Activated CD8-positive, alpha-beta memory T cell treated with anti-CD3 and anti-CD28 coated beads, Interleukin-2, amount 50 U/mL, for 48 hours (primary cell): ENCODE data around the gene MAP2K5.
"Not testable (repeated sequence)": the region's sequence is repeated elsewhere in the genome, so short reads cannot be mapped to it uniquely, and the experiment has no call there.

ENCODE experiments used
- DNase-seq: peaks from one replicate; pipeline ENCODE4 v3.0.0-alpha.2; 2020

The MAP2K5 gene

DNA sequence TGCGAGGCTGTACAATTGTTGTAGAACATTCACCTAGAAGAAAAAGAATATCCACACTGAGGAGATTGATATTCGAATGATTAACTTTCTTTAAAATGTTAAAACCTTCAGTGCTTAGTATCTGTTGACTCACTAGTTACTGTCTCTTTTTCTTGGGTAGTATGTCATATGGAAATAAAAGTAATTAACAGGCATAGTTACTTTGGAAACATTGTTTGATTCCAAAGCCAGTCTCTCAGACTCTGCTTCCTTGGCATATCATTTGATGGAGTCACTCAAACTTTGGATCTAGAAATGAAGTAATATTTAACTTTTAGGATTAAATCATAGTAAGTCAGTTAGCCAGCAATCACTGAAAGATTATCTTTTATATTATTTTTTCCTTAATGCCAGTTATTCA lies 63.4 kb downstream of the MAP2K5 start:
- no peak for DNase-seq

DNA sequence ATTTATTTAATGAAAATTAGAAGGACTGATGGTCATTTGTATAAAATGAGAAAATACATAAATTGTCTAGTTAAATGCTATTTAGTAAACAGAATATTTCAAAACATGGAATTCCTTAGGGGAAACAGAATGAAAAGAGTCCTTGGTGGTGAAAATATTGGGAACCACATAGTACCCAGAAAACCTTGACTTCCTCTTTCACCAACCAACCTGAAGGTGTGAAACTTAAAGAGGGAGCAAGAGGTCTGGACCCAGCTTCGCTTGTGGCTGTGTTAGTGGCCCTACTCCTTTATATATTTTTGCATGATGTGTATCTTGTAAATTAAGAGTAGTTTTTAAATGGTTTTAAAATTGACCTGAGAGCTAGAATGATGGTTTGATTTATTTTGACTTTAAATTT lies 64.2 kb downstream of the MAP2K5 start:
- no peak for DNase-seq

DNA sequence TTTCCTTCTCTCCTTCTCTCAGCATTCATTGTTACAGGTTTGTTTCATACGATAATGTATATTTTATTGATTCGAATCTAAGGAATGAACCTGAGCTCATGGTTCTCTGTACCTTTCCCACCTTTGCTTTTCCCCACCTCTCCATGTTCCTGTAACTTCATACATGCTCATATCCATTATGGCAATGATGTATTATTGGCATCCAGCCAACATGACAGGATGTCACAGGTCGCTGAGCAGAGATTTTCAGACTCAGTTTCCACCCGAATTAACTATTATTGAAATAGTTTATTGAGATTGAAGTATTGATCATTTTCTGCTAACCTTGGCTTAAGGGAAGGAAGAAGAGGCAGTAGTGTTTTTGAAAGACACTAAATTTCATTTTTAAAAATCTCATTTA lies 64.8 kb downstream of the MAP2K5 start:
- no peak for DNase-seq

DNA sequence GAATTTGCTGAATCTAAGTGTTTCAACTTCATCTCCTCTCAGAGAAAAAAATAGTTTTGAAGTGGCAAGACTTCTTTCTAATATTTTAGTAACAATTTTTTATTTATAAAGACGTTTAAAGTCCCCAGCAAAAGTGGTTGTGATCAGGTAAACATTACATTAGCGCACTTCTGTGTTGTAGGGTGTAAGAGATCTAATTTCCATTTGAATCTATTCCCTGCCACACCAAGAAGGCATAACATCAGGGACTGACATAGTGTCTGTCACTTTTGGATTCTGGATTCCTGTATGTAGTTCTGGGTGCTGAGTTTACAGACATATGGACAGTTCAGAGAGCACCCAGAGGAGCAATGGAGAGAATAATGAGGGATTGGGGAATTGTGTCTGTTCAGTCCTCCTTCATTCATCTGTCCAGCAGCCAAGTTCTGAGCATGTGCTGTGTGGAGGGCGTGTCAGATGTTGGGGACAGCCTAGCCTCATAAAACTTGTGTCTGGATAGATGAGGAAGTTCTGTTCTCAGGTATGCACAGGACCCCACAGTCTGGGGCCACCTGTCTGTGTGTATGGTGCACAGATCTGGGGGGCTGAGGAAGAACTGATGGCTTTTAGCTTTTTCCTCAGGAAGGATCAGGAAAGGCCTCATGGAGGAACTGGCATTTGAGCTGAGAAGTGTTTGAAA lies 65.6 kb downstream of the MAP2K5 start:
- no peak for DNase-seq

DNA sequence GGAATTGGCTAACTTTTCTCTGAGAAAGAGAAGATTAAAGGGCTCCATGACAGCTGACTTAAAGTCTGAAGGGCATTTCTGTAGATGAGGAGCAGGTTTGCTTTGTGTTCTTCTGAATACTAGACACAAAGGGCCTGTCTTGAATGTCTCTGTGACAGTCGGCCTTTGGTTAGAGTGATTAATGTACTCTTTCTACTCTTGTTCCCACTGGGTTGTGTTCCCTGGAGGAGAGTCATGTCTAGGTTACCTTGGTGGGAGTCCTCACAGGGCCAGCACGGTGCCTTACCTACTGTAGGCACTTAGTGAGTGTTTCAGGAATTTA lies 66.1 kb downstream of the MAP2K5 start:
- no peak for DNase-seq

DNA sequence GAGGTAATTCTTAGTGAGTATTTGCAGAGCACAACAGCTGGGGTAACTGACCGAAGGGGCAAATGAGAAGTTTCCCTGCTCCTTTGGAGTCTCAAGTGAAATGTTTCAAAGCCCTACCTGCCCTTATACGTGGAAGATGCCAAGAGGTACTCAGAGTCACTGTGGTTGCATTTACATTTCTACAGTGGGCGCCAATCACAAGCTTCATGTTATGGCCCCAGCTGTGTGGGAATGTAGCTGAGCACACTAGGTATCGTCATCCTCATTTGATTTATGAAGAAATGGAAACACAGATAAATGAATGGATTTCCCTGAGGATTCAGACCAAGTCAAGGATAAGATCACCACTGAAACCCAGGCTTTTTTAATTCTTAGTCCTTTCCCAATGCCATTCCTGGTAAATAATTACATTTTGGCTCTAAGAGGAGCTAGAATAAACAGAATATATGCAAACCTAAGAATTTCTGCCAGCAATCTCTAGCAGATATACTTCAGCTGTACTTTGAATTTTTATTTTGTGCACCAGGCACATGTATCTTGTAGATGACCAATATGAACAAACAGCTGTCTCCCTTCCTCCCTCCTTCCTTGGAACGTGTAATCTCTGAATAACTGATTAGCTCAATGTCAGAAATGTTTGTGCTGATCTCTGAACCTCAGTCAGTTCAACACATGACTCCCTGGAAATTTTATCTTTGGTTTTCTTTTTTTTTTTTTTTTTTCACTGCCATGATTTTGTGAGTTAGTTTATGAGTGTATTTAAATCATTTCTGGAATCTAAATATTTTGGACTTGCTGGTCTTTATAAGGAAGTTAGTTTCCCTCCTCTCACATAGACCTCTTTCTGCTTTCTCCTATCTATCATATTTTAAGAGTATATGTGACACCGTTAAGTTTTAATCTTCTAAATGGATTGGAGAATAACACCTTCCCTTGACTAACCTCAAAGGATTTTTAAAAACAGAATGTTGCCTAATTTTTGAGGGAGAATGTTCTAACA lies 69.2 kb downstream of the MAP2K5 start:
- no peak for DNase-seq

DNA sequence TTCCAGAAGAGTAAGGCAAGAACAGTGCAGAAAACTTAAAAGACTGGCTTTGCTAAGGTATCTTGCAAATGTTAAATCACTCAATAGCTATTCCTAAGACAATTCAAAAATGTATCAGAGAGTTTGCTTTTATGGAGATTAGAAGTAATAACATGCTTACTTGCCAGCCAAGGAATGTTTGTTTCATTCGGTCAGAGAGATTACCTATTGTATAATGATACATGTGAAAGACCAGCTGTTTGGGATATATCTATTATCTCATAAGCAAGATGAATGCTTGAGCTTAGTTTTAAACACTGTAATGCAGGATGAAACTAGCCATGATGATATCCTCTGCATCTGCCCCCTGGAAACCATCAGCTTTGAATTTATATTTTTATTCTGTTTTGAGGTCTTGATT lies 70.7 kb downstream of the MAP2K5 start:
- DNase-seq: no peak

DNA sequence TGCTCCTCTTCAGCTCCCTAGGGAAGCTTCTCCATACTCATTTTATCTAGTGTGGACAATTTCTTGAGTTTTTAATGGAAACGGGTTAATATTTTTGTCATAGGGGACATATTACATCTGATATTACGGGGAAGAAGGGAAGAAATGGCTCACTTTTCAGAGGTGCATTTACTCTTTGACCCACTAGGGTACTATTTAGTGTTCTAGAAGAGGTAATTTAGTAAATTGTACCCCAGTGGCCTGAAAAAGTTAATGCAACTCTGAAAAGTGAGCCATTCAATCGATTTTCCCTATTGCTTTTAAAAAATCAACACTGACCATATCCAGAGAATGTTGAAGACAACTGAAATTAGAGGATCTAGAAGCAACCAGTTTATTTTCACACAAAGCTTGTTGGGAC lies 71.2 kb downstream of the MAP2K5 start:
- no peak for DNase-seq

DNA sequence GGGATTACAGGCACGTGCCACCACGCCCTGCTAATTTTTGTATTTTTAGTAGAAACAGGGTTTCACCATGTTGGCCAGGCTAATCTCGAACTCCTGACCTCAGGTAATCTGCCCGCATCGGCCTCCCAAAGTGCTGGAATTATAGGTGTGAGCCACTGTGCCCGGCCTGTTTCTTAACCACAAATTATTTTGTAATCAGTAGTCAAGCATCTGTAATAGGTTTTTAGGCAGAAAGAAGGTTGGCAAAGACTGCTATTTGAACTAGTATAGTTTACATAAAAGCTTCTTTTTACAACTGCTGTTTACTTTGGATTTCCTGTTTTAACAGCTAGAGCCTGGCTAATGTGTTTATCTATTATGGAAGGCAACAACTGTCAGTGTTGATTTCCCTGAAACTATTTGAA lies 72.6 kb downstream of the MAP2K5 start:
- not testable (repeated sequence) for DNase-seq

DNA sequence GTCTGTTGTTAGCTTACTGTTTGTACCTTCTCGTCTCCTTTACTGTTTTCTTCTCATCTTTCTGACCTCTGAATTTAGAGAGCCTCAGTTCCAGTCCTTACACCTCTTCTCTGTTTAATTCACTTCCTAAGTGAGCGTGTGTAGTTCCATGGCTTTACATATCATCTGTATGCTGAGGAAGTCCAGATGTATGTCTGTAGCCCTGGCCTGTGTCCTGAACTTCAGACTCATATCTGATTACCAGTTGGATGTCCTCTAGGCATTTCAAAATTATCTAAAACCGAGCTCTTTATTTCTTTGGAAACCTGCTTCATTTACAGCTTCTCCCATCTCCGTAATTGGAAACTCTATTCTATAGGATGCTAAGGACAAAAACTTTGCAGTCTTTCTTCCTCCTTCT lies 75.8 kb downstream of the MAP2K5 start:
- no peak for DNase-seq

DNA sequence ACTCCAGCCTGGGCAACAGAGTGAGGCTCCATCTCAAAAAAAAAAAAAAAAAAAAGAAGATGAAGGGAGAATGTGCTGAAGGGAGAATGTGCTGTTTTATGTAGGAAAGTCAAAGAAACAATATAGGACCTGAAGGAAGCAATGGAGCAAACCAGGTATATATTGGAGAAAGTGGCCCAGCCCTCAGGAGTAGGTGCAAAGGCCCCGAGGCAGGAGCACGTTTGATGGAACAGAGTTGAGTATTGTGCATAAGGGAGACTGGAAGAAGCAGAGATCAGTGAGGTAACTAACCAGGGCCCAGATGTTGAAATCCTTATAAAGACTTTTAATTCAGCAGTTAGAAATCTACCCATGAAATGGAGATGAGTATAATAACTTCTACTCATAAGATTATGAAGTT lies 79.6 kb downstream of the MAP2K5 start:
- no peak for DNase-seq

DNA sequence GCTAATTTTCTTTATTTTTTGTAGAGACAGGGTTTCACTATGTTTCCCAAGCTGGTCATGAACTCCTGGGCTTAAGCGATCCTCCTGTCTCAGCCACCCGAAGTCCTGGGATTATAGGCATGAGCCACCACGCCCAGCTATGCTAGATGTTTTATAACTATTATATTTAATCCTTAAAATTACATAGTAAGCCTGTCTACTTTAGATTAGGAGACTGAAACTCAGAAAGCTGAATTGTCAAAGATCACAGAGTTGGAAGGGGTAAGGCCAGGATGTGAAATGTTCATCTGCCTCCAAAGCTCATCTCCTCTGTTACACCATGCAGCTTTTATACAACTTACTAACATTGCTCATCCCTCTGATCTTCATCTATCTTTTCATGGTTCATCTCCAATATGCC lies 89.8 kb downstream of the MAP2K5 start:
- DNase-seq: no peak

DNA sequence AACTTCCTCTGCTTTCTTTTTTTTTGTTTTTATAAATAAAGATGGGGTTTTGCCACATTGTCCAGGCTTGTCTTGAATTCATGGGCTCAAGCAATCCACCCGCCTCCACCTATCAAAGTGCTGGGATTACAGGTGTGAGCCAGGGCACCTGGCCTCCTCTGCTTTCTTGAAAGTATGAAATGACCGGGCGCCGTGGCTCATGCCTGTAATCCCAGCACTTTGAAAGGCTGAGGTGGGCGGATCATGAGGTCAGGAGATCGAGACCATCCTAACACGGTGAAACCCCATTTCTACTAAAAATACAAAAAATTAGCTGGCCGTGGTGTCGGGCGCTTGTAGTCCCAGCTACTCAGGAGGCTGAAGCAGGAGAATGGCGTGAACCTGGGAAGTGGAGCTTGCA lies 93.4 kb downstream of the MAP2K5 start:
- DNase-seq: not testable (repeated sequence)

DNA sequence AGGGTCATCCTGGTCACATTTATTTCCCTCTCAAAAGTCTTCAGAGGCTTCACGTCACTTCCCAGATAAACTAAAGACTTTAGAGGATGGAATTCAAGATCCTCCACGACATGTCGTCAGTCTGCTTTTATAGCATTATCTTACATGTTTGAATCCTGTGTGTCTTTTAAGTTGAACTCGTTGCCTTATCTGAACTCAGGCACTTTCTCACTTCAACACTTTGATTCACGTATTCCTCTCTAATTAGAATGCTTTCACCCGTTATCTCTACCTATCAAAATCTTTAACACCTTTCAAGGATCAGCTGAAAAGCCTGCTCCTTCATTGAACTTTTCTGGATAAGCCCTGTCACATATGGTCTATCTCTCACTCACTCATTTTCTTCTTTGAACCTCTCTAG lies 97.1 kb downstream of the MAP2K5 start:
- DNase-seq: no peak

DNA sequence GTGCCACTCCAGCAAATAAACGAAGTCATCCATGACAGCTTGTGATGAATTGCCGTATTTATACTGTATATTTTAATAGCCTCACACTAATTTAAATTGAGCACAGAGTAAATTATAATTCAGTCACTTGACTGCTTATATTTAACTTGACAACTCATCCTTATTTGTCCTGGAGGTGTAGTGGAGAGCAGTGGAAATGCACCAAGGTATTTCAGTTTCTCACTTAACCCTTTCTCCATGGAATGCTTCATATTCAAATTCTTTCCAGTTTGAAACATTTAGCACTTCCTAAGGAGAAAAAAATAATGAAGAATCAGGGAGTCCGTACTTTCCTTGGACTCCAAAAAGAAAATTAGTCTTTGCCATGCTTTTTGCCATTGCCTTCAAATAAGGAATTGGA lies 99.0 kb downstream of the MAP2K5 start:
- no peak for DNase-seq

DNA sequence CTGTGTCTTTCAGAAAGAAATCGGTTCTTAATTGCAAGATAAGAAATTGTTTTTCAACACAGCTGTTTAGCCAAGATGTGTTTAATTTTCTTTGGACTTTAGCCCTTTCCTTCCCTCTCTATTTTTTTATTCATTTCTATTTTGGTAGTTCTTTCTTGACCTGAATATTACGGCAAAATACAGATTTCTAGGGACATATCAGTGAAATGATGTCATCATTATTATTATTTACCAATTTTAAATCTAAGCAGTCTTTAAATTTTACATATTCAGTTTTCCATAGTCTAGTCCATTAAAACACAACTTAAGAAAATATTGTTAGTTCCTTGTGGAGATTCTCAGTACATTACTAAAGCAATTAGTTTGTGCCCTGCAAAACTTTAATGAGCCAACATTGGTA lies 104.3 kb downstream of the MAP2K5 start:
- no peak for DNase-seq

DNA sequence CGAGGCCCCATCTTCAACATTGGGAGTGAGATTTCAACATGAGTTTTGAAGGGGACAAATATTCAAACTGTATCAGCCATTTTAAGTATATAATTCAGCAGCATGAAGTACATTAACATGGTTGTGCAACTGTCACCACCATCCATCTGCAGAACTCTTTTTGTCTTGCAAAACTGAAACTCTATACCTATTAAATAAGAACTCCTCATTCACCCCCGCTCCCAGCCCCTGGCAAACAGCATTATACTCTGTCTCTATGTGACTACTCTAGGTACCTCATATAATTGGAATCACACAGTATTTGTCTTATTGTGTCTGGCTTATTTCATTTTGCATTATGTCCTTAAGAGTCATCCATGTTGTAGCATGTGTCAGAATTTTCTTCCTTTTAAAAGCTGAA lies 110.1 kb downstream of the MAP2K5 start:
- DNase-seq: no peak

DNA sequence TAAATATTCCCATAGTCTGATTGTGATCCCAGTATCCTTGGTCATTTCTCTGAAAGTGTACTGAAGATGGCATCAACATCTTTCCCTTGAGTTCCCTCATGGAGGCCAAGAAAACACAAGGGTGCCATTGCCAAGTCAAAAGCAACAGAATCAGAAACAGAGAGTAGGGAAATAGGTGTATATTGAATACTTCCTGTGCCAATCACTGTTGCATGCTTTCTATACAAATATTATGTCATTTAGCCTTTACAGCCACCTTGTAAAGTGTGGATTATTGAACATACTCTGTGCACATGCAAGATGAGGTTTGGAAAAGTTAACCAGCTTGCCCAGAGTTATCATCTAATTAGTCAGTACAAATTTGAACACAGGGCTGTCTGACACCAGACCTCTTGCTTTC lies 117.9 kb downstream of the MAP2K5 start:
- DNase-seq: no peak

DNA sequence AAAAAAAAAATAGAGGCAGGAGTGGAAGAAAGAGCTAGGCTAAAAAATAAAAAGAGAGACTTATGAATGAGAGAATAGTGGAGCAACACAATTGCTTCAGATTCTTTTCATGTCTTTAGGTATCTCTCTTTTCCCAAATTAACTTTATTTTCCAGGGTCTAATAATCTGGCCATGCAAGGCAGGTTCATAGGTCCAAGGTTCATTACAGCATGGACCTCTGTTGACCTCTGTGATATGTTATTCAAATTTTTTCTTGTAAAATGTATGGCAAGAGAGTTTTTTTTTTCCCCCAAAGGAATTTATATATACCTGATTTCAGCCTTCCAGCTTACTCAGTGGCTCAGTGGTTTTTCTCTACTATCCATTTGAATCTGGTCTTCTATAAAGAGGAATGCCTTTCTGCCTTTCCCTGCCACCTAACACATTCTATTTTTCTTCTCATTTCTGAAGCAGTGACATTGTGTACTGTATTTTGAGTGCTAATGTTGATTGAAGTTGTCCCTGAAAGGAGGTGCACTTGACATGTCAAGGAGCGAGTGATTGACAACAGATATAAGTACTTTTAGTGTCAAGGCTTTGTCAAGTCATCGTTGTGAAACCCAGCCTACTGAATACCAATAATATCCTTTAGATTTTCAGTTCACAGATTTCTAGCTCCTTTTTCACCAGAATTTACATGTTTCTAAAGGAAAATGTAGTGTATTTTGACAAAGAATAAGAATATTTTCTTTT lies 118.5 kb downstream of the MAP2K5 start:
- no peak for DNase-seq

DNA sequence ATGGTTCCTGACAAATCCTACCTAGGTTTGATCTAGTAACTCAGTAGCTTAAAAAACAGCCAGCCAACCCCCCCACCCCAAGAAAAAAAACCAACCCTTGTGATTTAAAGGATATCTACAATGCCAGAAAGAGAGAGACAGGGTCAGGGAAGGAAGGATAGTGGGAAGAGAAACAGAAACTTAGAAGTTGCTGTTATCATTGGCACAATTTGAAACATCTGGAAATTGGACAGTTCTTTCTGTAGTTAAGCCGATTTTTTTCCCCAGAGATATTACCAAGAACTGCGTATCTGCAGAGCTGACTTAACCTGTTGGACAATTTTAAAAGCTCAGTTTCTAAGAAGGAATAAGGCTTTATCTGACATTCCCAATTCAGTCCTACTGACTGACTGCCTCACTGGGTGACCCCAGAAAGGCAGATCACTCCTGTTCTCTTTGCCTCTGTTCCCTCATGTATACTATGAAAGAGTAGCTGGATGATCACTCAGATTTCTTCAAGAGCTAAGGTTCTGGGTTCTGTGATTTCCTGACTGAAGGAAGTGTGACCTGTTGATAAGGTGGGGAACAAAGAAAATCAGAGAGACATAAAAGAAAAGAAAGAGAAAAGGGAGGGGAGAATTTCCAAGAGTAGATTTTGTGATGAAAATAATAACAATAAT lies 128.3 kb downstream of the MAP2K5 start:
- no peak for DNase-seq

DNA sequence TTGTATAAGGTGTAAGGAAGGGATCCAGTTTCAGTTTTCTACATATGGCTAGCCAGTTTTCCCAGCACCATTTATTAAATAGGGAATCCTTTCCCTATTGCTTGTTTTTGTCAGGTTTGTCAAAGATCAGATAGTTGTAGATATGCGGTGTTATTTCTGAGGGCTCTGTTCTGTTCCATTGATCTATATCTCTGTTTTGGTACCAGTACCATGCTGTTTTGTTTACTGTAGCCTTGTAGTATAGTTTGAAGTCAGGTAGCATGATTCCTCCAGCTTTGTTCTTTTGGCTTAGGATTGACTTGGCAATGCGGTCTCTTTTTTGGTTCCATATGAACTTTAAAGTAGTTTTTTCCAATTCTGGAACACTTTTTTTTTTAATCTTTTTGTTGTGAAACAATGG lies 130.3 kb downstream of the MAP2K5 start:
- not testable (repeated sequence) for DNase-seq

DNA sequence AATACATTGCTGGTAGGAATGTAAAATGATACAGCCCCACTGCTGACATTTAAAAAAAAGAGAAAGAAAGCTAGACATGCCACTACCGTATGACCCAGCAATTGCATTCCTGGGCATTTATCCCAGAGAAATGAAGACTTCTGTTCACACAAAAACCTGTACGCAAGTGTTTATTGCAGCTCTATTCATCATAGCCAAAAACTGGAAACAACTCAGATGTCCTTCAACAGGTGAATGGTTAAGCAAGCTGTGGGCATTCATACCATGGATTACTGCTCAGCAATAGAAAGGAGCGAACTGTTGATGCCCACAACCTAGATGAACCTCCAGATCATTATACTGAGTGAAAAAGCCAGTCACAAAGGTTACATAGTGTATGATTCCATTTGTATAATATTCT lies 132.5 kb downstream of the MAP2K5 start:
- DNase-seq: no peak

DNA sequence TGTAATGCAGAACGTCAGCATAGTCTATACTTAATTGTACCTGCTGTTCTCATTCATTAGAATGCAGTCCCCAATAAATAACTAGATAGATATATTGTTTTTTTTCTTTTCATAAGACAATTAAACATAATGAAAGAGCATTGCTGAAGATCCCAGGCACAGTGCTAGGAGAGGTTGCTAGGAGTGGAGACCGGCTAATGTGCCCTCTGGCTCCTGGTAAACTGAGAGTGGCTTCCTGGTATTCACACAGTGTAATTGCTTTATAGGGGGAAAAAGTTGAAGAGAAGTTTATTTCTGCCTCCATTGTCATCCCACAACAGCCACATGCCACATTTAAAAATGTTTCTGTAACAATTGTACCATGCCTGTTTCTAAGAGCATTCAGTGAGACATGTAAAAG lies 135.6 kb downstream of the MAP2K5 start:
- DNase-seq: no peak
